OCI-LY7 (cell line): ENCODE results near the gene SNAI3. TPM values are rescaled to one million over a fixed set of nuclear protein-coding genes. Genes with fewer than 3 reads are reported as not detected.

ENCODE experiments used
- BruUV-seq: library from RNA; stranded (reverse); fragments of 400-500 nt; replicated peaks from 2 replicates; lab custom pipeline; 2021; lab: Mats Ljungman, UMichigan
- CTCF ChIA-PET: fragments of 300-600 bp; sonication (Branson Sonifier 250); formaldehyde crosslinking; loops from one replicate; lab custom pipeline; 2022; ENCODE audit warnings: antibody characterized with exemption; ENCODE audit not compliant: unreplicated experiment; lab: Charles Lee
- POLR2A ChIA-PET: fragments of 300-600 bp; sonication (Branson Sonifier 250); formaldehyde crosslinking; loops from one replicate; lab custom pipeline; 2022; ENCODE audit warnings: antibody characterized with exemption; lab: Charles Lee
- DNase-seq: peaks from one replicate; pipeline ENCODE4 v3.0.0-alpha.2; 2015; ENCODE audit warnings: low spot score
- H2AFZ ChIP-seq: fragments of 200-600 bp; sonication (generic), shearing (Covaris generic); 2 replicates; pipeline ENCODE4 v1.6.1; 2014; ENCODE audit warnings: mild to moderate bottlenecking, antibody characterized with exemption, low read length, moderate library complexity
- H3K27ac ChIP-seq: fragments of 200-600 bp; sonication (generic); 2 replicates; pipeline ENCODE4 v1.5.1; 2014; ENCODE audit warnings: mixed run types, low read depth, mild to moderate bottlenecking, moderate library complexity, low read length, inconsistent platforms; ENCODE audit not compliant: poor library complexity, severe bottlenecking
- H3K36me3 ChIP-seq: fragments of 200-600 bp; sonication (generic); 2 replicates; pipeline ENCODE4 v1.6.1; 2014; ENCODE audit warnings: mild to moderate bottlenecking, antibody characterized with exemption, low read length, moderate library complexity, mixed read lengths; ENCODE audit not compliant: insufficient read depth
- H3K4me1 ChIP-seq: fragments of 200-600 bp; sonication (generic); 2 replicates; pipeline ENCODE4 v1.5.1; 2014; ENCODE audit warnings: mild to moderate bottlenecking, low read length; ENCODE audit not compliant: insufficient read depth, poor library complexity, severe bottlenecking
- H3K4me2 ChIP-seq: fragments of 200-600 bp; sonication (generic); 2 replicates; pipeline ENCODE4 v1.6.1; 2014; ENCODE audit warnings: mild to moderate bottlenecking, low read length
- H3K4me3 ChIP-seq: fragments of 200-600 bp; sonication (generic); 2 replicates; pipeline ENCODE4 v1.5.1; 2014; ENCODE audit warnings: mild to moderate bottlenecking, low read depth, low read length; ENCODE audit not compliant: poor library complexity, severe bottlenecking
- H3K79me2 ChIP-seq: fragments of 200-600 bp; sonication (generic); 2 replicates; pipeline ENCODE4 v1.6.1; 2016; ENCODE audit warnings: low read depth, mild to moderate bottlenecking, low read length, moderate library complexity, mixed read lengths; ENCODE audit not compliant: insufficient read depth
- H3K9me2 ChIP-seq: fragments of 200-600 bp; sonication (generic); 2 replicates; pipeline ENCODE4 v1.6.1; 2016; ENCODE audit warnings: mild to moderate bottlenecking, low read length, mixed read lengths; ENCODE audit not compliant: insufficient read depth
- H3K9me3 ChIP-seq: fragments of 200-600 bp; sonication (generic); 2 replicates; pipeline ENCODE4 v1.6.1; 2014; ENCODE audit warnings: mild to moderate bottlenecking, mixed run types, low read length, mixed read lengths
- H4K20me1 ChIP-seq: fragments of 200-600 bp; sonication (generic); 2 replicates; pipeline ENCODE4 v1.6.1; 2014; ENCODE audit warnings: mild to moderate bottlenecking, antibody characterized with exemption, low read length, moderate library complexity, mixed read lengths; ENCODE audit not compliant: insufficient read depth
- EZH2phosphoT487 ChIP-seq: fragments of 200-600 bp; sonication (generic); IDR thresholded peaks from 2 replicates; pipeline ENCODE4 v1.6.1; 2018; ENCODE audit warnings: low read depth, borderline replicate concordance, mild to moderate bottlenecking, mixed run types, antibody characterized with exemption, low read length, moderate library complexity, mixed read lengths
- intact Hi-C: fragments of 100-400 bp; cut with micrococcal nuclease; formaldehyde crosslinking; loops from one replicate; pipeline ENCODE4 v1.10.0; 2022; ENCODE audit not compliant: unreplicated experiment
- total RNA-seq, 2 experiments: library from RNA; depleted of rRNA in 1 of 2; stranded (reverse); fragments of >200 nt in 1 of 2; shearing (Covaris generic) in 1 of 2; gene quantifications; 2 replicates each; pipeline ENCODE4 v1.2.3, GENCODE V29; 2014 to 2022
- TF ChIP-seq, protein P1 (sequence below): fragments of 200-600 bp; sonication (generic); conservative IDR thresholded peaks from 2 replicates; pipeline ENCODE4 v1.5.1; 2014; ENCODE audit warnings: mild to moderate bottlenecking, antibody characterized with exemption, low read length, moderate library complexity, mixed read lengths

SNAI3 gene
- total RNA-seq, 2 experiments from 2014 or later, result 3.1 to 3.3 TPM

DNA sequence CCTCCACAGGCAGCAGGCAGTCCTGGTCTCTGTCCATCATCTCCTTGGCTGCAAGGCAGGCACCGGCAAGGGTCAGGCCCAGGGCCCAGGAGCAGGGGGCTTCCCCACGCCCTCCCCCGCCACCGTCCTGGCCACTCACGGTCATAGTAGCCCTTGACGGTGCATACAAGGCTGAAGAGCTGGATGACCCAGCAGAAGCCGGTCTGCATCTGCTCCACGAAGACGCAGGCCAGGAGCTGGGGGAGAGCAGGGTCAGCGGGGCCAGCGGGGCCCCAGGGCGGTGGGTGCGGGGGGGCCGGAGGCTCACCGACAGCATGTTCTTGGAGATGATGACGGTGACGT lies 40.1 kb upstream of the SNAI3 start:
- ChIA-PET POLR2A (no interaction called here), CTCF (no interaction called here)
- no peaks in the 10 kb centered on the region for H3K4me1 ChIP-seq
- no peaks in the 10 kb centered on the region for H4K20me1 ChIP-seq
- intact Hi-C loops, result no loop called here
- no peak overlapping the region for H3K27ac ChIP-seq
- H3K4me3 ChIP-seq, result no peak overlapping the region
- DNase-seq, result no peak
- no peaks in the 10 kb centered on the region for H3K9me3 ChIP-seq
- H2AFZ ChIP-seq, result no peak overlapping the region
- BruUV-seq, result no TSS peak
- no peaks in the 10 kb centered on the region for H3K9me2 ChIP-seq
- H3K79me2 ChIP-seq, result no peaks in the 10 kb centered on the region
- H3K4me2 ChIP-seq, result no peak overlapping the region
- TF ChIP-seq EZH2phosphoT487, result no peak
- TF ChIP-seq, protein P1, sequence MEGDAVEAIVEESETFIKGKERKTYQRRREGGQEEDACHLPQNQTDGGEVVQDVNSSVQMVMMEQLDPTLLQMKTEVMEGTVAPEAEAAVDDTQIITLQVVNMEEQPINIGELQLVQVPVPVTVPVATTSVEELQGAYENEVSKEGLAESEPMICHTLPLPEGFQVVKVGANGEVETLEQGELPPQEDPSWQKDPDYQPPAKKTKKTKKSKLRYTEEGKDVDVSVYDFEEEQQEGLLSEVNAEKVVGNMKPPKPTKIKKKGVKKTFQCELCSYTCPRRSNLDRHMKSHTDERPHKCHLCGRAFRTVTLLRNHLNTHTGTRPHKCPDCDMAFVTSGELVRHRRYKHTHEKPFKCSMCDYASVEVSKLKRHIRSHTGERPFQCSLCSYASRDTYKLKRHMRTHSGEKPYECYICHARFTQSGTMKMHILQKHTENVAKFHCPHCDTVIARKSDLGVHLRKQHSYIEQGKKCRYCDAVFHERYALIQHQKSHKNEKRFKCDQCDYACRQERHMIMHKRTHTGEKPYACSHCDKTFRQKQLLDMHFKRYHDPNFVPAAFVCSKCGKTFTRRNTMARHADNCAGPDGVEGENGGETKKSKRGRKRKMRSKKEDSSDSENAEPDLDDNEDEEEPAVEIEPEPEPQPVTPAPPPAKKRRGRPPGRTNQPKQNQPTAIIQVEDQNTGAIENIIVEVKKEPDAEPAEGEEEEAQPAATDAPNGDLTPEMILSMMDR, result no peak
- peaks cover 58% of the 10 kb centered on the region for H3K36me3 ChIP-seq

DNA sequence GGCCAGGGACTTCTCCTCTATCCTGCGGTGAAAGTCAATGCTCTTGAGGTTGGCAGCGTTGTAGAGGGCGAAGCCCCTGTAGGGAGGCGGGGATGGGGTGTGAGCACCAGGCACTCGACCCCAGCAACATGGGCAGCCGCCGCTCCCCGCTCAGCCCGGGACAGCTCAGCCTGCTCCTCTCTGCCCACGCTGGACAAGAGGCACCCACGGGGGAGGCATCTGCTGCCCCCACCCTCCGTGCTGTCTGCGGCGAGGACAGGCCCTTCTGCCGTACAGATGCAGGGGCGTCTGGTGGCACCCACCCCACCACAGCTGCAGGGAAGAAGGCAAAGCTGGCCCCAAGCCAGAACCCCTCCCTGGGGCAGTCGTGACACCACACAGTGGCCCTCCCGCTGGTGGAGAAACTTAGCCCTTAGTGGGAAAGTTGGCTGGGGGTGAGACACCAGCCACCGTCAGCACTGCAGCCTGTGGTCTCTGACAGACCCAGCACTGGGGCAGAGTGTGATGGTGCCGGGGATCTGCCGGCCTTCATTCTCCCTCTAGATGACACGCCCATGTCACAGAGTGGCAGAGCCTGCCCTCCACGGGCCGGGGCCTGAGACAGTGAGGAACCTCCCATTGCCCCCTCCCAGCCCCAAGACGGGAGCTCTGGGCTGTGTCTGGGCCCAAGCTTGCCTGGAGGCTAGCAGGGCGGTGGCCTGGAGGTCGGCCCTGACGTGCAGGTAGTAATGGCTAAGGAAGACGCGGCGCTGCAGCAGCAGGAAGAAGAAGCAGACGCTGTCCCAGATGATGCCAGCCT lies 39.5 kb upstream of the SNAI3 start:
- no peak overlapping the region for H3K4me3 ChIP-seq
- no TSS peak for BruUV-seq
- no peak overlapping the region for H3K4me2 ChIP-seq
- no peaks in the 10 kb centered on the region for H3K79me2 ChIP-seq
- no peak for DNase-seq
- ChIA-PET CTCF (no interaction called here), POLR2A (no interaction called here)
- H3K9me3 ChIP-seq, result no peaks in the 10 kb centered on the region
- no peak for TF ChIP-seq EZH2phosphoT487
- TF ChIP-seq, protein P1, result no peak
- H3K9me2 ChIP-seq, result no peaks in the 10 kb centered on the region
- intact Hi-C loops, result no loop called here
- no peaks in the 10 kb centered on the region for H3K4me1 ChIP-seq
- H3K27ac ChIP-seq, result no peak overlapping the region
- no peak overlapping the region for H2AFZ ChIP-seq
- H4K20me1 ChIP-seq, result no peaks in the 10 kb centered on the region
- peaks cover 59% of the 10 kb centered on the region for H3K36me3 ChIP-seq

DNA sequence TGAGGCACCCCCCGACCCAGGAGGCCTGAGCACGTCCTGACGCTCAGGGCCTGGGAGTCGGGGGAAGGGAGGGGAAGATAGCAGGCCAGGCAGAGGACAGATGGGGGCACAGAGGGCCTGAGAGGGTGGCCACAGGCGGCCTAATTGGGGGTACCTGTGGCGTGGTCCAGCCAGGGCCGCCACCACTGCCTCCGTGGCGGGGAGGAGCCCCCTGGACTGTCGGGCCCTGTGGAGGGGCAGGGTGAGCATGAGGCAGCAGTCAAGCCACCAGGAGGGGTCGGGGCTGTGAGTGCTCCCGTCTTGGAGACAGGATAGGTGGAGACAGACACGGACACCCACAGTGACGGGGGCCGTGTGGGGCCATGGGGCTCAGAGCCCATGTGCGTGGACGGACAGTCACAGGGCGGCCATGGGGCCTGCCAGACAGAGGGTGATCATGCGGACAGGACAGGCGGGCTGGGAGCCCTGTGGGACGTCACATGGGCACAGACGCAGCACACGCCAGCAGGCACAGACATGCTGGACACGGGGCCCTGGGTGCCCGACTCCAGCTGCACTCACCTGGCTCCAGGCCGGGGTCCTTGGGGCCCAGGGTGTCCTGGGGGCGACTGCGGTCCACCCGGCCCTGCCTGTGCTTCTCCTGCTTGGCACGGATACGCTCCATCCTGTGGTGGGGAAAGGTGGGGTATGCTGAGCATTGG lies 38.7 kb upstream of the SNAI3 start:
- Histone ChIP-seq H3K36me3 (peaks cover 63% of the 10 kb centered on the region), H3K4me1 (no peaks in the 10 kb centered on the region), H3K4me3 (no peak overlapping the region), H3K4me2 (no peak overlapping the region), H3K9me3 (no peaks in the 10 kb centered on the region), H4K20me1 (no peaks in the 10 kb centered on the region), H3K79me2 (no peaks in the 10 kb centered on the region), H3K27ac (no peak overlapping the region), H3K9me2 (no peaks in the 10 kb centered on the region), H2AFZ (no peak overlapping the region)
- CTCF ChIA-PET, result no interaction called here
- no peak for DNase-seq
- POLR2A ChIA-PET, result no interaction called here
- no TSS peak for BruUV-seq
- TF ChIP-seq, protein P1, result no peak
- no peak for TF ChIP-seq EZH2phosphoT487
- intact Hi-C loops, result no loop called here
